WI38 (cell line): ENCODE results near the gene B3GNT7.

Source experiments
- H3K4me3 ChIP-seq: 2 replicates; pipeline ENCODE4 v1.5.1; 2011; ENCODE audit warnings: low read depth, mild to moderate bottlenecking, control low read depth, low read length
- CTCF ChIP-seq: IDR thresholded peaks from 2 replicates; pipeline ENCODE4 v1.5.1; 2012; ENCODE audit warnings: low read depth, mild to moderate bottlenecking, control low read depth, low read length

Gene B3GNT7

GRCh38 chr2:231421051-231421580, 25.6 kb downstream of the B3GNT7 start:
- TF ChIP-seq CTCF = no peak
- H3K4me3 ChIP-seq = no peak overlapping the region

GRCh38 chr2:231422056-231422455, 26.5 kb downstream of the B3GNT7 start:
- H3K4me3 ChIP-seq = no peak overlapping the region
- no peak for TF ChIP-seq CTCF

GRCh38 chr2:231423176-231423575, 27.7 kb downstream of the B3GNT7 start:
- no peak for TF ChIP-seq CTCF
- no peak overlapping the region for H3K4me3 ChIP-seq

- TF ChIP-seq CTCF = no peak
- no peak overlapping the region for H3K4me3 ChIP-seq
These were observed 29.8 kb downstream of the B3GNT7 start for GRCh38 chr2:231425291-231425810.

GRCh38 chr2:231425811-231426703, 30.5 kb downstream of the B3GNT7 start:
- no peak for TF ChIP-seq CTCF
- H3K4me3 ChIP-seq = no peak overlapping the region

- no peak overlapping the region for H3K4me3 ChIP-seq
- no peak for TF ChIP-seq CTCF
These were observed 31.6 kb downstream of the B3GNT7 start for GRCh38 chr2:231427116-231427515.

GRCh38 chr2:231429152-231429551, 33.6 kb downstream of the B3GNT7 start:
- H3K4me3 ChIP-seq = no peak overlapping the region
- no peak for TF ChIP-seq CTCF
